ENCODE results near the gene ACAD8. TPM values are rescaled to one million over a fixed set of nuclear protein-coding genes. Genes with fewer than 3 reads are reported as not detected.

ACAD8 gene
- polyA plus RNA-seq, 1 donor (not counting 4 experiments of a cell fraction or from before 2014, with no cell fraction given), result 21.7 TPM

GRCh38 chr11:134238956-134239355, 14.4 kb upstream of the ACAD8 start:
- Histone ChIP-seq H3K9me3 (ENCODE audit: control insufficient read depth, low read depth, low read length) (no peaks in the 10 kb centered on the region), H3K9ac (ENCODE audit: control insufficient read depth, extremely low read depth, insufficient read depth, low read length) (no peak overlapping the region), H3K27ac (ENCODE audit: control insufficient read depth, insufficient read depth, low read length) (no peak overlapping the region), H3K27me3 (ENCODE audit: control insufficient read depth, extremely low read depth, insufficient read depth, low read length) (no peaks in the 10 kb centered on the region), H3K4me3 (ENCODE audit: control insufficient read depth in 2 of 3, extremely low read depth in 1 of 3, insufficient read depth in 2 of 3, low read depth in 1 of 3, low read length in 3 of 3) (no peak overlapping the region), H3K4me2 (ENCODE audit: control insufficient read depth, extremely low read depth, insufficient read depth, low read depth, low read length) (no peak overlapping the region), H3K36me3 (ENCODE audit: control insufficient read depth in 2 of 2, extremely low read depth in 1 of 2, insufficient read depth in 2 of 2, low read length in 2 of 2) (peaks cover 20 to 37% of the 10 kb centered on the region in 2 experiments), H3K9me1 (ENCODE audit: control insufficient read depth, extremely low read depth, insufficient read depth, low read length) (no peaks in the 10 kb centered on the region), H4K20me1 (ENCODE audit: control insufficient read depth, extremely low read depth, insufficient read depth, low read length) (no peaks in the 10 kb centered on the region), H3K4me1 (ENCODE audit: control insufficient read depth, extremely low read depth, insufficient read depth, low read length) (peaks cover 2% of the 10 kb centered on the region), H2AFZ (ENCODE audit: control insufficient read depth, low read length) (no peak overlapping the region), H3K79me2 (ENCODE audit: control insufficient read depth, insufficient read depth, low read length) (peaks cover 5% of the 10 kb centered on the region)
- no peak for DNase-seq (ENCODE audit: low read depth, low spot score)
- TF ChIP-seq, protein P1, sequence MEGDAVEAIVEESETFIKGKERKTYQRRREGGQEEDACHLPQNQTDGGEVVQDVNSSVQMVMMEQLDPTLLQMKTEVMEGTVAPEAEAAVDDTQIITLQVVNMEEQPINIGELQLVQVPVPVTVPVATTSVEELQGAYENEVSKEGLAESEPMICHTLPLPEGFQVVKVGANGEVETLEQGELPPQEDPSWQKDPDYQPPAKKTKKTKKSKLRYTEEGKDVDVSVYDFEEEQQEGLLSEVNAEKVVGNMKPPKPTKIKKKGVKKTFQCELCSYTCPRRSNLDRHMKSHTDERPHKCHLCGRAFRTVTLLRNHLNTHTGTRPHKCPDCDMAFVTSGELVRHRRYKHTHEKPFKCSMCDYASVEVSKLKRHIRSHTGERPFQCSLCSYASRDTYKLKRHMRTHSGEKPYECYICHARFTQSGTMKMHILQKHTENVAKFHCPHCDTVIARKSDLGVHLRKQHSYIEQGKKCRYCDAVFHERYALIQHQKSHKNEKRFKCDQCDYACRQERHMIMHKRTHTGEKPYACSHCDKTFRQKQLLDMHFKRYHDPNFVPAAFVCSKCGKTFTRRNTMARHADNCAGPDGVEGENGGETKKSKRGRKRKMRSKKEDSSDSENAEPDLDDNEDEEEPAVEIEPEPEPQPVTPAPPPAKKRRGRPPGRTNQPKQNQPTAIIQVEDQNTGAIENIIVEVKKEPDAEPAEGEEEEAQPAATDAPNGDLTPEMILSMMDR (optimal IDR thresholded peaks at IDR 0.05 in 1 of 3, IDR thresholded peaks at IDR 0.05 in 1 of 3, conservative IDR thresholded peaks at IDR 0.05 in 1 of 3; ENCODE audit: extremely low read depth in 1 of 3, insufficient read depth in 2 of 3, low read length in 3 of 3), result no peak
- no peak for TF ChIP-seq EZH2 (IDR thresholded peaks at IDR 0.05; ENCODE audit: low read length)
- dilution Hi-C loops (cut with MboI; ENCODE audit: extremely low pct_ligation_motif_present, low sequenced_read_pairs), result no loop called here
- FAIRE-seq, result no peak

- dilution Hi-C loops (cut with MboI; ENCODE audit: extremely low pct_ligation_motif_present, low sequenced_read_pairs), result no loop called here
- no peak overlapping the region for H3K4me3 ChIP-seq (ENCODE audit: control insufficient read depth in 2 of 3, extremely low read depth in 1 of 3, insufficient read depth in 2 of 3, low read depth in 1 of 3, low read length in 3 of 3)
- peaks cover 2% of the 10 kb centered on the region for H3K4me1 ChIP-seq (ENCODE audit: control insufficient read depth, extremely low read depth, insufficient read depth, low read length)
- H3K36me3 ChIP-seq (ENCODE audit: control insufficient read depth in 2 of 2, extremely low read depth in 1 of 2, insufficient read depth in 2 of 2, low read length in 2 of 2), result peaks cover 27 to 39% of the 10 kb centered on the region in 2 experiments
- no peak overlapping the region for H3K4me2 ChIP-seq (ENCODE audit: control insufficient read depth, extremely low read depth, insufficient read depth, low read depth, low read length)
- no peaks in the 10 kb centered on the region for H3K27me3 ChIP-seq (ENCODE audit: control insufficient read depth, extremely low read depth, insufficient read depth, low read length)
- H3K27ac ChIP-seq (ENCODE audit: control insufficient read depth, insufficient read depth, low read length), result no peak overlapping the region
- H3K9me3 ChIP-seq (ENCODE audit: control insufficient read depth, low read depth, low read length), result no peaks in the 10 kb centered on the region
- no peak for FAIRE-seq
- H3K9ac ChIP-seq (ENCODE audit: control insufficient read depth, extremely low read depth, insufficient read depth, low read length), result no peak overlapping the region
- TF ChIP-seq, protein P1 (optimal IDR thresholded peaks at IDR 0.05 in 1 of 3, IDR thresholded peaks at IDR 0.05 in 1 of 3, conservative IDR thresholded peaks at IDR 0.05 in 1 of 3; ENCODE audit: extremely low read depth in 1 of 3, insufficient read depth in 2 of 3, low read length in 3 of 3), result no peak
- no peak for TF ChIP-seq EZH2 (IDR thresholded peaks at IDR 0.05; ENCODE audit: low read length)
- H4K20me1 ChIP-seq (ENCODE audit: control insufficient read depth, extremely low read depth, insufficient read depth, low read length), result no peaks in the 10 kb centered on the region
- H3K79me2 ChIP-seq (ENCODE audit: control insufficient read depth, insufficient read depth, low read length), result no peaks in the 10 kb centered on the region
- H2AFZ ChIP-seq (ENCODE audit: control insufficient read depth, low read length), result no peak overlapping the region
- DNase-seq (ENCODE audit: low read depth, low spot score), result no peak
- no peaks in the 10 kb centered on the region for H3K9me1 ChIP-seq (ENCODE audit: control insufficient read depth, extremely low read depth, insufficient read depth, low read length)
Observed at GRCh38 chr11:134240592-134240991, 12.8 kb upstream of the ACAD8 start.

Data from keratinocyte (primary cell).